Measurements from ENCODE around the gene PRDM2. TPM values are rescaled to one million over a fixed set of nuclear protein-coding genes. Genes with fewer than 3 reads are reported as not detected.

The PRDM2 gene
- total and polyA plus RNA-seq, 12 donors, result 12.5 to 45.3 (median 30.2) TPM

DNA sequence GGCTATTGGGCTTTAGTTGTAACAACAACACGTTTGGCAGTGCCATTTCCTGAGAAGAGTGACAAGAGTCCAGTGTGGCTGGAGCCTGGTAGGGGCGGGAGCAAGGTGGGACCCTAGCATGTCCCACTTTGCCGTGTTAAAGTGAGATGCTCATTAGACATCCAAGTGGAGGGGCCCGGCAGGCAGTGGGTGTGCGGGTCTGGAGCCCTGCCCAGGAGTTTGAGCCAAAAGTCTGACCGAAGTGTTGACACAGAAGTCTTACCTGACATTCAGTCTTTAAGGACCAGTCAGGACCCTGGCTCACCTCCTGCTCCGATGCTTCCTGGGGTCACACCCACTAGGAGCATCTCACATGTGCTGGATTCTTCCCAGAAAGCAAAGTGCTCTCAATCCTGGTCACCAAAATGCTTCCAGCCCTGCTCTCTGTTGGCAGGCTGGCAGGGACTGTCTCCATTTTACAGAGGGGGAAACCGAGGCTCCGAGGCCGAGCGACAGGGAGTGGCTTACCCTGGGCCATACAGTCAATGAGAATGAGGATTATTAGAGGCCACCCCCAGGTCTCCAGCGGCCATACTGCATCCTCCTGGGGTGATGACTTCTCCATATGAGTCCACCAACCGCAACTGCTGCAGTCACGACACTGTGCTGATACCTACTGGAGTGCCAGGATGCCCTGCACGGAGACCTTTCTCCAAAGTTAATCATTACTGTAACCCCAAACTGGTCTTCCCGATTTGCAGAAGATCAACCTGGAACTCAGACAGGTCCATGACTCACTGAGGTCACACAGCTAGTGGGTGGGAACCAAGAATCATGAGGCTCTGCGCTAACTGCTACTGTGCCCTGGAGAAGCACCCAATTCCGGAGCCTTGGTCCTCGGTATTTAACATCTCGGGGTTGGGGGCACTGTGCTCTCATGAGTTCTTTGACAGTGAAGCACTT lies 112.7 kb downstream of the PRDM2 start:
- intact Hi-C loops (cut with DNase I), result loop anchor here (5.0 kb wide), 2 partner anchors 145 to 150 kb away; no protein-coding TSS in a partner anchor
- TF ChIP-seq, protein P1, sequence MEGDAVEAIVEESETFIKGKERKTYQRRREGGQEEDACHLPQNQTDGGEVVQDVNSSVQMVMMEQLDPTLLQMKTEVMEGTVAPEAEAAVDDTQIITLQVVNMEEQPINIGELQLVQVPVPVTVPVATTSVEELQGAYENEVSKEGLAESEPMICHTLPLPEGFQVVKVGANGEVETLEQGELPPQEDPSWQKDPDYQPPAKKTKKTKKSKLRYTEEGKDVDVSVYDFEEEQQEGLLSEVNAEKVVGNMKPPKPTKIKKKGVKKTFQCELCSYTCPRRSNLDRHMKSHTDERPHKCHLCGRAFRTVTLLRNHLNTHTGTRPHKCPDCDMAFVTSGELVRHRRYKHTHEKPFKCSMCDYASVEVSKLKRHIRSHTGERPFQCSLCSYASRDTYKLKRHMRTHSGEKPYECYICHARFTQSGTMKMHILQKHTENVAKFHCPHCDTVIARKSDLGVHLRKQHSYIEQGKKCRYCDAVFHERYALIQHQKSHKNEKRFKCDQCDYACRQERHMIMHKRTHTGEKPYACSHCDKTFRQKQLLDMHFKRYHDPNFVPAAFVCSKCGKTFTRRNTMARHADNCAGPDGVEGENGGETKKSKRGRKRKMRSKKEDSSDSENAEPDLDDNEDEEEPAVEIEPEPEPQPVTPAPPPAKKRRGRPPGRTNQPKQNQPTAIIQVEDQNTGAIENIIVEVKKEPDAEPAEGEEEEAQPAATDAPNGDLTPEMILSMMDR (IDR thresholded peaks at IDR 0.05), result no peak
- TF ChIP-seq POLR2A (IDR thresholded peaks at IDR 0.05), result no peak
- Histone ChIP-seq H3K36me3 (replicated peaks in 1 of 2) (no peaks in the 10 kb centered on the region), H3K4me1 (replicated peaks in 1 of 2) (peaks cover 3 to 6% of the 10 kb centered on the region in 2 donors), H3K4me3 (no peak overlapping the region), H3K9me3 (replicated peaks in 1 of 3) (no peaks in the 10 kb centered on the region), H3K27me3 (no peaks in the 10 kb centered on the region), H3K27ac (no peak overlapping the region)
- no peak for DNase-seq
- WGBS, 4 donors, result 89 to 93% (median 91%) methylated on average over 10 to 20 of the region's 20 CpGs

- intact Hi-C loops (cut with DNase I), result loop anchor here (5.0 kb wide), 2 partner anchors 146 to 151 kb away; no protein-coding TSS in a partner anchor
- H3K4me1 ChIP-seq (replicated peaks in 1 of 2), result peaks cover 3 to 6% of the 10 kb centered on the region in 2 donors
- no peaks in the 10 kb centered on the region for H3K36me3 ChIP-seq (replicated peaks in 1 of 2)
- H3K27ac ChIP-seq, result no peak overlapping the region
- H3K27me3 ChIP-seq, result no peaks in the 10 kb centered on the region
- no peak for TF ChIP-seq POLR2A (IDR thresholded peaks at IDR 0.05)
- TF ChIP-seq, protein P1 (IDR thresholded peaks at IDR 0.05), result peak; percentile 37 to 62 (median 49)
- DNase-seq, result peak in 5 of 7 donors; percentile 25 to 55 (median 37)
- 44 to 95% (median 60%) methylated on average over 4 to 17 of the region's 17 CpGs for WGBS, 4 donors
- H3K9me3 ChIP-seq (replicated peaks in 1 of 3), result no peaks in the 10 kb centered on the region
- no peak overlapping the region for H3K4me3 ChIP-seq
Observed at GRCh38 chr1:13813398-13814012, 113.5 kb downstream of the PRDM2 start.

DNA sequence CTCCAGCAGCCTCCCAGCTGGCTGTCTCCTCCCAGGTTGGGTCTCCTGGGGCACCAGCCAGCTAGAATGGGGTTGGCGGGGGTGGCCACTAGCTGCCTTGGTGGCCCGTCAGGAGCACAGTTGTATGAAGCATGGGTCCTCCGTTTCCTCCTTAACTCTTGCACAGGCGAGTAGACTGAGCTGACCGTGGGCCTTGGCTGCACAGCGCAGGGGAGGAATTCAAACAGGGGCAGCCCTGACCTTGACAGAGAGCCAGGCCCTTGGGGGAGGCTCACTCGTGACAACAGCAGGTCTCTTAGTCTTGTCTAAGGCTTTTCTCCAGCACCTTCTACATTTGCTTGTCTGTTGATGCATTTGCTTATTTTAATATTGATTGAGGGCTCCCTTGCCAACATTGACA lies 114.1 kb downstream of the PRDM2 start:
- no peak for TF ChIP-seq POLR2A (IDR thresholded peaks at IDR 0.05)
- TF ChIP-seq, protein P1 (IDR thresholded peaks at IDR 0.05), result no peak
- intact Hi-C loops (cut with DNase I), result loop anchor here (5.0 kb wide), 2 partner anchors 147 to 152 kb away; no protein-coding TSS in a partner anchor
- Histone ChIP-seq H3K27ac (no peak overlapping the region), H3K27me3 (no peaks in the 10 kb centered on the region), H3K36me3 (replicated peaks in 1 of 2) (no peaks in the 10 kb centered on the region), H3K4me1 (replicated peaks in 1 of 2) (peaks cover 3 to 6% of the 10 kb centered on the region in 2 donors), H3K4me3 (no peak overlapping the region), H3K9me3 (replicated peaks in 1 of 3) (no peaks in the 10 kb centered on the region)
- 49 to 65% (median 61%) methylated on average over 5 to 7 of the region's 7 CpGs; no CpG with 5 or more reads in 1 of the 4 donors for WGBS, 4 donors
- DNase-seq, result peak in 6 of 7 donors; percentile 30 to 65 (median 50)
